DOHH2 (cell line): ENCODE data around the gene RTCB.

Source experiments
- H3F3A ChIP-seq: fragments of 200-600 bp; sonication (generic), shearing (Covaris generic); 2 replicates; pipeline ENCODE4 v1.6.0; 2016; ENCODE audit warnings: antibody characterized with exemption, mild to moderate bottlenecking; ENCODE audit not compliant: control insufficient read depth, insufficient read depth
- H3K27ac ChIP-seq: fragments of 200-600 bp; sonication (generic); 2 replicates; pipeline ENCODE4 v1.5.1; 2014; ENCODE audit warnings: low read depth, mild to moderate bottlenecking, low read length, moderate library complexity
- H3K27me3 ChIP-seq: fragments of 200-600 bp; sonication (generic); 2 replicates; pipeline ENCODE4 v1.6.1; 2014; ENCODE audit warnings: mild to moderate bottlenecking, low read length, mixed read lengths; ENCODE audit not compliant: control insufficient read depth
- H3K36me3 ChIP-seq: fragments of 200-600 bp; sonication (generic); 2 replicates; pipeline ENCODE4 v1.6.1; 2014; ENCODE audit warnings: mild to moderate bottlenecking, low read length, moderate library complexity, mixed read lengths; ENCODE audit not compliant: control insufficient read depth
- H3K4me1 ChIP-seq: fragments of 200-600 bp; sonication (generic); 2 replicates; pipeline ENCODE4 v1.6.1; 2014; ENCODE audit warnings: mild to moderate bottlenecking, low read length, mixed read lengths; ENCODE audit not compliant: control insufficient read depth
- H3K4me2 ChIP-seq: fragments of 200-600 bp; sonication (generic); 2 replicates; pipeline ENCODE4 v1.6.0; 2014; ENCODE audit warnings: mild to moderate bottlenecking, low read length, moderate library complexity
- H3K4me3 ChIP-seq: fragments of 200-600 bp; sonication (generic); 2 replicates; pipeline ENCODE4 v1.5.1; 2014; ENCODE audit warnings: mild to moderate bottlenecking, low read length, mixed read lengths
- H3K79me2 ChIP-seq: fragments of 200-600 bp; sonication (generic); 2 replicates; pipeline ENCODE4 v1.6.1; 2014; ENCODE audit warnings: mild to moderate bottlenecking, low read length, mixed read lengths; ENCODE audit not compliant: control insufficient read depth
- H3K9me2 ChIP-seq: fragments of 200-600 bp; sonication (generic); replicated peaks from 2 replicates; pipeline ENCODE4 v1.6.1; 2014; ENCODE audit warnings: mild to moderate bottlenecking, low read length, mixed read lengths; ENCODE audit not compliant: control insufficient read depth
- H3K9me3 ChIP-seq: fragments of 200-600 bp; sonication (generic); 2 replicates; pipeline ENCODE4 v1.6.1; 2014; ENCODE audit warnings: antibody characterized with exemption, low read length, mixed read lengths; ENCODE audit not compliant: control insufficient read depth, insufficient read depth
- H4K20me1 ChIP-seq: fragments of 200-600 bp; sonication (generic); 2 replicates; pipeline ENCODE4 v1.6.0; 2014; ENCODE audit warnings: low read depth, mild to moderate bottlenecking, antibody characterized with exemption, low read length, moderate library complexity; ENCODE audit not compliant: control insufficient read depth, insufficient read depth
- EZH2phosphoT487 ChIP-seq: fragments of 200-600 bp; sonication (generic); IDR thresholded peaks from 2 replicates; pipeline ENCODE4 v1.6.1; 2017; ENCODE audit warnings: borderline replicate concordance, mild to moderate bottlenecking, antibody characterized with exemption, low read length, moderate library complexity, mixed read lengths
- TF ChIP-seq, protein P1 (sequence below): fragments of 200-600 bp; sonication (generic); IDR thresholded peaks from one replicate; pipeline ENCODE4 v1.5.1; 2014; ENCODE audit warnings: antibody characterized with exemption, mild to moderate bottlenecking, low read depth, low read length; ENCODE audit not compliant: poor library complexity, severe bottlenecking

The RTCB gene

GRCh38 chr22:32416556-32417085 lies 4.6 kb upstream of the RTCB start:
- no peak for TF ChIP-seq EZH2phosphoT487
- TF ChIP-seq, protein P1, sequence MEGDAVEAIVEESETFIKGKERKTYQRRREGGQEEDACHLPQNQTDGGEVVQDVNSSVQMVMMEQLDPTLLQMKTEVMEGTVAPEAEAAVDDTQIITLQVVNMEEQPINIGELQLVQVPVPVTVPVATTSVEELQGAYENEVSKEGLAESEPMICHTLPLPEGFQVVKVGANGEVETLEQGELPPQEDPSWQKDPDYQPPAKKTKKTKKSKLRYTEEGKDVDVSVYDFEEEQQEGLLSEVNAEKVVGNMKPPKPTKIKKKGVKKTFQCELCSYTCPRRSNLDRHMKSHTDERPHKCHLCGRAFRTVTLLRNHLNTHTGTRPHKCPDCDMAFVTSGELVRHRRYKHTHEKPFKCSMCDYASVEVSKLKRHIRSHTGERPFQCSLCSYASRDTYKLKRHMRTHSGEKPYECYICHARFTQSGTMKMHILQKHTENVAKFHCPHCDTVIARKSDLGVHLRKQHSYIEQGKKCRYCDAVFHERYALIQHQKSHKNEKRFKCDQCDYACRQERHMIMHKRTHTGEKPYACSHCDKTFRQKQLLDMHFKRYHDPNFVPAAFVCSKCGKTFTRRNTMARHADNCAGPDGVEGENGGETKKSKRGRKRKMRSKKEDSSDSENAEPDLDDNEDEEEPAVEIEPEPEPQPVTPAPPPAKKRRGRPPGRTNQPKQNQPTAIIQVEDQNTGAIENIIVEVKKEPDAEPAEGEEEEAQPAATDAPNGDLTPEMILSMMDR: no peak
- H3K27me3 ChIP-seq: peaks cover 36% of the 10 kb centered on the region
- no peak overlapping the region for H3K4me2 ChIP-seq
- H3K36me3 ChIP-seq: no peaks in the 10 kb centered on the region; the same call in 1 of the 2 replicates
- no peaks in the 10 kb centered on the region for H3F3A ChIP-seq
- H3K9me3 ChIP-seq: no peaks in the 10 kb centered on the region
- H3K9me2 ChIP-seq: no peaks in the 10 kb centered on the region
- H3K4me3 ChIP-seq: no peak overlapping the region
- peaks cover 8% of the 10 kb centered on the region for H3K4me1 ChIP-seq
- H3K79me2 ChIP-seq: peaks cover 5% of the 10 kb centered on the region
- H4K20me1 ChIP-seq: no peaks in the 10 kb centered on the region
- no peak overlapping the region for H3K27ac ChIP-seq

- Histone ChIP-seq H3K4me1 (peaks cover 18% of the 10 kb centered on the region), H3K4me3 (no peak overlapping the region), H3K36me3 (no peaks in the 10 kb centered on the region; the same call in 1 of the 2 replicates), H3K9me3 (no peaks in the 10 kb centered on the region), H3K9me2 (no peaks in the 10 kb centered on the region), H3K27ac (no peak overlapping the region), H3K27me3 (peaks cover 22% of the 10 kb centered on the region), H3F3A (no peaks in the 10 kb centered on the region), H3K4me2 (no peak overlapping the region), H4K20me1 (no peaks in the 10 kb centered on the region), H3K79me2 (peaks cover 28% of the 10 kb centered on the region)
- TF ChIP-seq, protein P1: no peak
Observed at GRCh38 chr22:32414191-32414590, 2.1 kb upstream of the RTCB start.

- H3K4me1 ChIP-seq: peaks cover 18% of the 10 kb centered on the region
- no peak overlapping the region for H3K4me2 ChIP-seq
- no peak for TF ChIP-seq EZH2phosphoT487
- TF ChIP-seq, protein P1: peak; percentile 41
- no peaks in the 10 kb centered on the region for H4K20me1 ChIP-seq
- H3K9me3 ChIP-seq: no peaks in the 10 kb centered on the region
- H3K4me3 ChIP-seq: no peak overlapping the region
- no peaks in the 10 kb centered on the region for H3F3A ChIP-seq
- H3K9me2 ChIP-seq: no peaks in the 10 kb centered on the region
- peaks cover 29% of the 10 kb centered on the region for H3K79me2 ChIP-seq
- H3K36me3 ChIP-seq: peaks cover 1% of the 10 kb centered on the region
- H3K27me3 ChIP-seq: peaks cover 18% of the 10 kb centered on the region
- no peak overlapping the region for H3K27ac ChIP-seq
Observed at GRCh38 chr22:32413719-32414118, 1.7 kb upstream of the RTCB start.
